HG03565 (cell line): ENCODE data around the gene STUB1.
"Not testable (repeated sequence)": the region's sequence is repeated elsewhere in the genome, so short reads cannot be mapped to it uniquely, and the experiment has no call there.

ENCODE experiments used
- ATAC-seq: cut with Tn5 transposase; IDR thresholded peaks from one replicate; pipeline ENCODE4 v1.9.1; 2021; ENCODE audit warnings: mild to moderate bottlenecking, moderate library complexity; ENCODE audit not compliant: unreplicated experiment

Gene STUB1

GRCh38 chr16:678209-678857 is 1.9 kb upstream of the STUB1 start:
- no peak for ATAC-seq

- ATAC-seq = no peak
Measured at GRCh38 chr16:678858-679813, 1.1 kb upstream of the STUB1 start.

DNA sequence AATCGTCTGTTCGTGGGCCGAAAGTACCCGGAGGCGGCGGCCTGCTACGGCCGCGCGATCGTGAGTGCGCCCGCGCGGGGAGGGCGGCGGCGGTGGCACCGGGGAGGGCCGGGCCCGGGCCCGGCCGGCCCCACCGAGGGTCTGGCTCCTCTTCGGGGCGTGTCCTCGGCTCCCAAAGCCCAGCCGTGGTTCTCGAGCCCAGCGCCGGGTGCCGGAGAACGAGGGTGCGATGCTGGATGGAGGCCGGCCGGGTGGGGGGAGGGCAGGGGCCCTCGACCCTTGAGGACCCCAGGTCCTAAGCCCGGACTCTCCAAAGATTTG is 375 bp downstream of the STUB1 start:
- ATAC-seq = no peak

DNA sequence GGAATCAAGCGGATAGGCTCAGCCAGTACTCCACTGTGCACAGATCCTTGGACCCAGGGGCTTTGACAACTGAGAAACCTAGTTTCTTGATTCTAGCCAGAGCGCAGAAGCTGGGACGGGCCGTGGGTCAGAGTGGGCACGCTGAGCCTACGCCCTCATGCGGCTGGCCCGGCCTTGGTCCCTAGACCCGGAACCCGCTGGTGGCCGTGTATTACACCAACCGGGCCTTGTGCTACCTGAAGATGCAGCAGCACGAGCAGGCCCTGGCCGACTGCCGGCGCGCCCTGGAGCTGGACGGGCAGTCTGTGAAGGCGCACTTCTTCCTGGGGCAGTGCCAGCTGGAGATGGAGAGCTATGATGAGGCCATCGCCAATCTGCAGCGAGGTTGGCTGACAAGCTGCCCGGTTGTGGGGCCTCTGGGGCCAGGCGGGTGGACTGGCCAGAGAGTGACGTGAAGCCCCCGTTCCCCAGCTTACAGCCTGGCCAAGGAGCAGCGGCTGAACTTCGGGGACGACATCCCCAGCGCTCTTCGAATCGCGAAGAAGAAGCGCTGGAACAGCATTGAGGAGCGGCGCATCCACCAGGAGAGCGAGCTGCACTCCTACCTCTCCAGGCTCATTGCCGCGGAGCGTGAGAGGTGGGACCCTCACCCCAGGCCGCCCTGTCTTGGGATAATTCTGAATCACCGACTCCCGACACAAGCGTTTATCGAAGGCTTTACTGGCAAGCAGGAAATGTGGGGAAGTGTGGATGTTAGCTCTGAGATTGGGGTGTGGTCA is 946 bp downstream of the STUB1 start:
- no peak for ATAC-seq

DNA sequence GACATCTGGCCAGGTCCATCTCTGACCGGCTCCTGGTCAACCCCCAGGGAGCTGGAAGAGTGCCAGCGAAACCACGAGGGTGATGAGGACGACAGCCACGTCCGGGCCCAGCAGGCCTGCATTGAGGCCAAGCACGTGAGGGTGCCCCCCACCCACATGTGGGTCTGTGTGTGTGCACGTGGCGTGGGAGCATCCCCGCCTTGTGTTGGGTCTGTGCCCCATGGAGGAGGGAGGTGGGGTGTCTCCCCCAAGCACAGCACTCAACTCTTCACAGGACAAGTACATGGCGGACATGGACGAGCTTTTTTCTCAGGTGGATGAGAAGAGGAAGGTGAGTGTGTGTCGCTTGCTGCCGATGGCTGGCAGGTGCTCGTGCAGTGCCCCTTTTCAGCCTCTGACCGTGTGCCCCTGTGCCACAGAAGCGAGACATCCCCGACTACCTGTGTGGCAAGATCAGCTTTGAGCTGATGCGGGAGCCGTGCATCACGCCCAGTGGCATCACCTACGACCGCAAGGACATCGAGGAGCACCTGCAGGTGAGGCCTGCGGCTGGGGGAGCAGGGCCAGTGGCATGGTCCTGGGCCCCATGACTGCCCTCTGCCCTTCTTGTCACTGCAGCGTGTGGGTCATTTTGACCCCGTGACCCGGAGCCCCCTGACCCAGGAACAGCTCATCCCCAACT is 1.7 kb downstream of the STUB1 start:
- no peak for ATAC-seq

GRCh38 chr16:682493-683395 is 2.5 kb downstream of the STUB1 start:
- no peak for ATAC-seq

DNA sequence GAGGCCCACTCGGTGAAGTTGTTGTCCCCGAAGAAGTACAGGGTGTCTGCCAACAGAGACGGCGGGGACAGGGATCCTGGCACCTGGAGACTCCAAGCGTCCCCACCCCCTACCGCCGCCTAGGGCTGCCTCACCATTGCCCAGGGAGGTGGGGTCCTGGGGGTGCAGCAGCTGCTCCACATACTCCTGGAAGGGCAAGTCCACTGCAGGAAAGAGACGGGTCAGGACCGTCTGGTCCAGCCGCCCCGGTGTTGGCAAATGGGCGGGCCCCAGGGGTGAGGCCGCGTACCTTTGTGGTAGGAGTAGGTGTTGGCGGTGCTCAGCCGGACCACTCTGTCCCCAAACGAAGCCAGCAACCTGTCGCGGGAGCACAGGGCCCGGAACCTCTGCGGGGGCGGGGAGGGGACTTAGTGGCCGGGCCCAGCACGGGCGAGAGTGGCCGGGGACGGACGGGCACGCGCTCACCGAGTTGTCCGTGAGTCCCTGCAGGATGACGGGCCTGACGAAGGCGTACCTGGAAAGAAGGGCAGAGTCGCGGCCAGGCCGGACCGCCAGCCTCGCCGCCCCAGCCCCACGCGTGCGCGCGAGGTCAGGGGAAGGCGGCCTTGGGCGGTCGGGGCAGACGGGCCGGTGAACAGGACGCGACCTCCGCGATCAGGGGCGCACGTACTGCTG is 3.3 kb downstream of the STUB1 start:
- ATAC-seq = no peak

DNA sequence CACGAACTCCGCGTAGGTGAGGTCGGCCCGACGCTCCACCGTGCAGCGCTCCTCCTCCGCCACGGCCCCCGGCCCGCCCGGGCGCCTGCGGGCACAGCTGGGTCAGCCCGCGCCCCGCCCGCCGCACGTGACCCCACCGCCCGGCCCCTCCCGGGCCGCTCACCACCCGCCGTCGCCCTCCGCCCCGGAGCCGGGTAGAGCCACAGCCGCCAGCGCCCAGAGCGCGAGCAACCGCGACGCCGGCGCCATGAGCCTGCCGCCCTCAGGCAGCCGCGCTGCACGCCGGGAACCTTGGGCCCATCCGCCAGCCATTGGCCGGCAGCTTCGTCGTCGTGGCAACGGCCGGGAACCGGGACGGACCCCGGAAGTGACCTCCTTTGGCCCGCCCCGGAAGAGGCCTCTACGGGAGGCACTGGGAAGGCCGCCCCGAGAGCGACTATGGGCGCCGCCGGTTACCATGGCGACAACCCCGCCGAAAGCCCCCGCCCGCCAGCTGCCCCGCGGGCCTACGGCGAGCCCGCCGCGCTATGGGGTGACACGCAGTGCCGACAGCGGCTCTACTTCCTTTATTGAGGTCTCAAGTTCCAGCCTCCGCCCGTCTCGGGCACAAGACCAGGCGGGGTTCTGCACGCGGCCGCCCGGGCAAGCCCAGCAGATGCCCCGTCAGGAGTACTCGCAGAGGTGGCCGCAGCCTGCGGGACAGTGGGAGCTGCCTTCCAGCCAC is 4.0 kb downstream of the STUB1 start, which contains the start of gene JMJD8:
Gene JMJD8 (minus strand): TSS at position 264 of the 724 bp plus-strand sequence. CDS start 15 bp downstream, at position 249.
- ATAC-seq = peak; percentile 61

GRCh38 chr16:684961-685696 is 4.9 kb downstream of the STUB1 start:
- ATAC-seq = no peak

- ATAC-seq = no peak
Measured at GRCh38 chr16:685967-686366, 5.8 kb downstream of the STUB1 start.

GRCh38 chr16:686459-687260 is 6.5 kb downstream of the STUB1 start:
- ATAC-seq = no peak

- no peak for ATAC-seq
Measured at GRCh38 chr16:687499-687898, 7.3 kb downstream of the STUB1 start.

- no peak for ATAC-seq
Measured at GRCh38 chr16:689175-689897, 9.1 kb downstream of the STUB1 start.

DNA sequence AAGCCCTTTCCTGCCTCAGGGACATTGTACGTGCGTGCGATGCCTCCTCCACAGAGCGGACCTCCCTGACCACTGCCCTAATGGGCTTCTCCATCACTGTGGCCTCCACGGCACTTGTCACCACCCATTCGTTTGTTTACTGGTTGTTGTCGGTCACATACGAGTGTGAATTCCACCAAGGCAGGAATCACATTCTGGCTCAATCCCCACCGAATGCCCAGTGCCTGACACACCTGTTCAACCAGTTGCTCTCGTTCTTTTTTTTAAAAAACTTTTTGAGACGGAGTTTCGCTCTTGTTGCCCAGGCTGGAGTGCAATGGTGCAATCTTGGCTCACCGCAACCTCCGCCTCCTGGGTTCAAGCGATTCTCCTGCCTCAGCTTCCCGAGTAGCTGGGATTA is 11.0 kb downstream of the STUB1 start:
- not testable (repeated sequence) for ATAC-seq

DNA sequence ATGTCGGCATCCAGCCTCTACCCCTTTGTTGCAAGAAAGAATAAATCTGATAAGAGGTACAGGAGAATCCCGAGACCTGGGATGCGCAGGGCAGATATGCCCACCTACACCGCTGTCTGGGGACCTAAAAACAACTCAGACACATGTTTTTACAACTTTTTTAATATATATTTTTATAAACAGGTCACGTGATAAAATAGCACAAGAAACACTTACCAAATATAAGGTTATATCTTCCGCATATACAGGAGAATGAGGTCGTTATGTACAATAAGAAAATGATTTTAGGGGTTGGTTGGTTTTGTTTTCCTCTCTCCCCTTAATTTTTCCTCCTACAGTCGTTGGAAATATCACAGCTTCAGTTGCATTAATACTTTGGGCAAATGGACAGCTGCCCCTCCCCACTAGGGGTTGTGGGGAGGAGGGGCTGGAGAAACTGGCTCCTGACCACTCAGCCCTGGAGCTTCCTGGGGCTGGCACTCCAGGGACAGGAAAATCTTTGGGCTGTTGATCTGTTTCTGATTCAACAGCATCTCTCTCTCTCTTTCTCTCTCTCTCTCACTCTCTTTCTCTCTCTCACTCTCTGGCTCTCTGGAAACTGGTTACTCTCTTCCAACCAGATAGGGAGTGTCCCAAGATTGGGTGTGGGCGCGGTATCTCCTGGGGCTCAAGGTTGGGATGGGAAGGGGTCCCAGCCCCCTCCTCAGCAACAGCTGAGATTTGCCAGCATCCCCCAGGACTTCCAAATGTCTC is 12.3 kb downstream of the STUB1 start:
- ATAC-seq = no peak

- no peak for ATAC-seq
Measured at GRCh38 chr16:693364-693763, 13.2 kb downstream of the STUB1 start.
